IPS-18a (cell line): Measurements from ENCODE around the gene ABCA13.
"Not testable (repeated sequence)": the region's sequence is repeated elsewhere in the genome, so short reads cannot be mapped to it uniquely, and the experiment has no call there.

Experiments
- H3K27ac ChIP-seq: one replicate; pipeline ENCODE4 v1.5.1; 2013; ENCODE audit warnings: low read length
- H3K27me3 ChIP-seq: one replicate; pipeline ENCODE4 v1.6.1; 2013; ENCODE audit warnings: mild to moderate bottlenecking, low read length; ENCODE audit not compliant: control insufficient read depth, insufficient read depth
- H3K36me3 ChIP-seq: one replicate; pipeline ENCODE4 v1.6.1; 2013; ENCODE audit warnings: low read depth, low read length; ENCODE audit not compliant: control insufficient read depth
- H3K4me1 ChIP-seq: one replicate; pipeline ENCODE4 v1.6.1; 2013; ENCODE audit warnings: low read depth, low read length; ENCODE audit not compliant: control insufficient read depth
- H3K4me3 ChIP-seq: one replicate; pipeline ENCODE4 v1.5.1; 2013; ENCODE audit warnings: low read length
- H3K9ac ChIP-seq: one replicate; pipeline ENCODE4 v1.6.1; 2013; ENCODE audit warnings: mild to moderate bottlenecking, low read length, moderate library complexity
- H3K9me3 ChIP-seq: one replicate; pipeline ENCODE4 v1.6.1; 2013; ENCODE audit warnings: low read depth, low read length; ENCODE audit not compliant: control insufficient read depth

The ABCA13 gene

DNA sequence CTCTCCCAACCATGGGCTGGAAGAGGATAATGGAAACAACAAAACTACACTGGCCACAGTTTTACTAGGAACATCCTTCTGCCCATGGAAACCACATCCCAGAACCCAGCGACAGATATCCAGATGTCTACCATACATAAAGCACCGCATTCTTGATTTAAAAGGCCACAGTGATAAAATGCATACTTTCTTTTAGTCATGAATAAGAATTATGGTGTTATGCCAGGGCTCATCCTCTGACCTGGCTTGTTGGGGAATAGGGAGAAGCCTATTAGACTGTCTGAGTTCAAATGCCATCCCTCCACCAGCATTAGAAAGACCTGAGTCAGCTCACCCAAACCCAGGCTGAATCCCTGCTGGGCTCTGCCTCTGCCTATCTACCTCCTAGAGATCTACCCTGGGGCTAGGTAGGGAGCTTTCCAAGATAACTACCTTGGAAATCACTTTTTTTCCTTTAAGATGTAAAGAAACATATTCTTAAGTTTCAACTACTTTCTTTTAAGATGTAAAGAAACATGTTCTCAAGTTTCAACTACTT is 5.2 kb downstream of the ABCA13 start:
- Histone ChIP-seq H3K27ac (no peak overlapping the region), H3K4me3 (no peak overlapping the region), H3K27me3 (no peaks in the 10 kb centered on the region), H3K9me3 (no peaks in the 10 kb centered on the region), H3K4me1 (peaks cover 13% of the 10 kb centered on the region), H3K36me3 (no peaks in the 10 kb centered on the region), H3K9ac (no peak overlapping the region)

DNA sequence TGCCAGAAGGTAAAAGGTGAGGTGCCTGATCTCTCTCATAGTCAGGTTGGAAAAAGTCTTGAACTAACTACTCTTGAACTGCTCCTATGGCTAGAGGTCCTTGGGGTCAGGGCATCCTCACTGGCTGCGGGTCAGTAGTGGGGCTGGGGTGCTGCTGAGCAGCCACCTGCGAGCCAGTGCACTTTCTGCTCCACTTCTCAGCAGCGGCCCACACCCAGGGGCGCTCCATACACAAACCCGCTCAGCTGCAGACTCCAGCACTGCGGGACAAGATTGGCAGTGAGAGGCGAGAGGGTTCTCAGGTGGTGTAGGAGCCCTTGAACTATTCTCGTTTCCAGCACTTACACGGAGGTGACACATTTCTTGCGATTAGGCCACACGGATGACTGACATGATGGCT is 6.0 kb downstream of the ABCA13 start:
- Histone ChIP-seq H3K4me3 (no peak overlapping the region), H3K9me3 (no peaks in the 10 kb centered on the region), H3K27me3 (no peaks in the 10 kb centered on the region), H3K27ac (no peak overlapping the region), H3K4me1 (peaks cover 14% of the 10 kb centered on the region), H3K36me3 (no peaks in the 10 kb centered on the region), H3K9ac (no peak overlapping the region)

DNA sequence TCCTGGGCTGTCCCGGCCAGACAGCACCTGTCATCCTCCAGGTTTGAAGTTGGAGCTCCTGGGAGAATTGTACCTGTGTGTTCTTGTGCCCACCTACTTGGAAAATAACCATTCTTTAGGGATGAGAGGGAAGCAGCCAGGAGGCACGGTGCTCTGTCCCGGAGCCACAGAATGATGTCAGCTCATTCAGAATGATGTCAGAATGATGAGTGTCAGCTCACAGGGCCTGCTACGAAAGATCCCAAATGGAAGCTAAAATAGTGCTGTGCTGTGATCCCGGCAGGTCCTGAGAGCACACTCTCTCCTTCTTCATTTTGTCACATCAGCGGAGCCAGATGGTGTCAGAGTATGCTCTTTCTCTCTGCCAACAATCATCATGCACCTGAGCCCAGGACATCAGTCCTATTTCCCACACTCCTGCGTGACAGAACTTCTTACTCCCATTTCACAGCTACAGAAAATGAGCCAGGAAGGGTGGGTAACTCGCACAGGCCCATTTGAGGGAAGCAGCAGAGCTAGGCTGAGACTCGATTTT is 8.3 kb downstream of the ABCA13 start:
- no peaks in the 10 kb centered on the region for H3K27me3 ChIP-seq
- H3K9ac ChIP-seq = no peak overlapping the region
- H3K9me3 ChIP-seq = no peaks in the 10 kb centered on the region
- H3K27ac ChIP-seq = no peak overlapping the region
- H3K36me3 ChIP-seq = no peaks in the 10 kb centered on the region
- peaks cover 30% of the 10 kb centered on the region for H3K4me1 ChIP-seq
- H3K4me3 ChIP-seq = no peak overlapping the region

DNA sequence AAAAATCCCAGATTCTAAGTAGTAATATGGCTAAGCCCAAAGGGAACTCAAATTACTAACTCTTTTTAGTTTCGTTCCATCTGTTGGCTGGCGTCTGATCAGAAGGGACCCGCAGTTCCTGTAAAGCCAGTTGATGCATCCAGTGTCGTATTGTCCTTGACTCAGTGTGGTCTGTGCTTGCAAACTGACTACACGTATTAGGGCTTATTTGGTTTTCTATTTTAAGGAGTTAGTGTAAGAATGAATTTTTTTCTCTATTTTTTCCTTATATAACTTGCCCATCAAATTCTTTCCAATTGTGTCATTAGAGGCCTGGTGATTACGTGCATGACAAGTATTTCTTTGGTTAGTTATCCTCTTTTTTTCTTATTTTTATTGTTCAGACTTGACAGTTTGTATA is 9.7 kb downstream of the ABCA13 start:
- H3K4me3 ChIP-seq = no peak overlapping the region
- no peak overlapping the region for H3K27ac ChIP-seq

DNA sequence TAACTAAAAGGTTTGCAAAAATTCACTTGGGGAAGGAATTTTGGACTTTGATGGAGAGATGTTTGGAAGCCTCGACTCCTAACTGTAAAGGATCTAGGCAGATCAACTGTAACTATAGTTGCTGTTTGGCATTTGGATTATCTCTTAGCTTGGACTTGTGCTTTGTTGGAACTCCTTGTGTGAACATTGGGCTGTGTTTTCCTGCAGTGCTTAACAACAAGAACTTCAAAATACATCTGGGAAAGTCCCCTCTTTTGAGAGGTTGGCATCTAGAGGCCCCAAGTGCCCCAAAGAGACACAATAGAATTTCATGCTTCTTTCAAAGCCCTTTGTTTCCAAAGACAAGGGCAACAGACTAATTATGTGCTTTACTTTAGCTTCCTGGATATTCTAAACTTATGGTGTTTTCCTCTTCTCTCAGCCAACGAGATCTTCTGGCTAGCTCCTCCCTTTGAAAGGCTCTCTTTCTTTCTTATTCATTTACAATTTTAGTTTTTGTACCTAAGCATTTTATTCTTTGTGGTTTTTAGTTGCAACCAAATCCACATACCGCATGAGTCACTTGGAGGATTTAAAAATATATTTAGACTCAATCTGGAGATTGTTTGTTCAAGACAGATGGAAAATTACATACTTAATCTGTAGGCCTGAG is 11.6 kb downstream of the ABCA13 start:
- Histone ChIP-seq H3K9ac (no peak overlapping the region), H3K27ac (peak overlapping the region; percentile 15), H3K9me3 (peaks cover 8% of the 10 kb centered on the region), H3K27me3 (no peaks in the 10 kb centered on the region), H3K36me3 (no peaks in the 10 kb centered on the region), H3K4me1 (peaks cover 20% of the 10 kb centered on the region), H3K4me3 (no peak overlapping the region)

More for the DNA sequence above, 9.7 kb downstream of the ABCA13 start:
- Histone ChIP-seq H3K27me3 (no peaks in the 10 kb centered on the region), H3K9me3 (no peaks in the 10 kb centered on the region), H3K9ac (no peak overlapping the region), H3K36me3 (no peaks in the 10 kb centered on the region), H3K4me1 (peaks cover 30% of the 10 kb centered on the region)

DNA sequence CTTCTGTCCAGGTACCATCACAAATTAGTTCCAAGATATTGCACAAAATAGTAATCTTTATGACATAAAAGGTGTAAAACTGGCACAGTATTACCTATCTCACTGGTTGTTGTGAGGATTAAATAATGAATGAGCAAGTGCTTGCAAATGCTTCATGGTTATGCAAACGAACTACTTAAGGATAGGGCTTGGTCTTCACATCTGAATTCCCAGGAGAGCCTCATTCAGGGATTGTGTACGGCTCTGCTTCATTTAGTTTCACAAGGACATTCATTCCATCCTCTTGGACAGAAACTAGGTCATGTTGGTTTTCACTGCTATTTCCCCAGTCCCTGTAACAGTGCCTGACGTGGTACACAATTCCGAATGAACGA is 12.1 kb downstream of the ABCA13 start:
- H3K9ac ChIP-seq = no peak overlapping the region
- no peaks in the 10 kb centered on the region for H3K36me3 ChIP-seq
- no peak overlapping the region for H3K4me3 ChIP-seq
- peaks cover 12% of the 10 kb centered on the region for H3K9me3 ChIP-seq
- H3K27me3 ChIP-seq = no peaks in the 10 kb centered on the region
- H3K27ac ChIP-seq = no peak overlapping the region
- H3K4me1 ChIP-seq = peaks cover 20% of the 10 kb centered on the region

DNA sequence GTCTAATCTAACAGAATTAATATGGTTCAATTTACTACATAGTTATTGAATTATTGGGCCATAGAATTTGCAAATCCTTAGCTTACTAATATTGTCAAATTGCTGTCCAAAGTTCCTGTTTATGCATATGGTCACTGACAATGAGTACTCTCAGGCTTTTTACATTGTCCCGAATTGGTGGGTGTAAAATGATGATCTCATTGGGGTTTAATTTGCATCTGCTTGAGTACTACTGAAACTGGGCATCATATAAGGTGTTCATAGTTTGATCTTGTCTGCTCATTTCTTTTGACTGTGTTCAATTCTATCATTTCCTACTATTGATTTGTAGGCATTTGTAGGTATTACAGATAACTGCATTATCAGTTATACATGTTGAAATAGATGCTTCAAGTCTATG is 12.7 kb downstream of the ABCA13 start:
- Histone ChIP-seq H3K36me3 (no peaks in the 10 kb centered on the region), H3K4me3 (no peak overlapping the region), H3K27ac (no peak overlapping the region), H3K4me1 (peaks cover 19% of the 10 kb centered on the region), H3K9me3 (peaks cover 12% of the 10 kb centered on the region), H3K27me3 (no peaks in the 10 kb centered on the region), H3K9ac (no peak overlapping the region)

DNA sequence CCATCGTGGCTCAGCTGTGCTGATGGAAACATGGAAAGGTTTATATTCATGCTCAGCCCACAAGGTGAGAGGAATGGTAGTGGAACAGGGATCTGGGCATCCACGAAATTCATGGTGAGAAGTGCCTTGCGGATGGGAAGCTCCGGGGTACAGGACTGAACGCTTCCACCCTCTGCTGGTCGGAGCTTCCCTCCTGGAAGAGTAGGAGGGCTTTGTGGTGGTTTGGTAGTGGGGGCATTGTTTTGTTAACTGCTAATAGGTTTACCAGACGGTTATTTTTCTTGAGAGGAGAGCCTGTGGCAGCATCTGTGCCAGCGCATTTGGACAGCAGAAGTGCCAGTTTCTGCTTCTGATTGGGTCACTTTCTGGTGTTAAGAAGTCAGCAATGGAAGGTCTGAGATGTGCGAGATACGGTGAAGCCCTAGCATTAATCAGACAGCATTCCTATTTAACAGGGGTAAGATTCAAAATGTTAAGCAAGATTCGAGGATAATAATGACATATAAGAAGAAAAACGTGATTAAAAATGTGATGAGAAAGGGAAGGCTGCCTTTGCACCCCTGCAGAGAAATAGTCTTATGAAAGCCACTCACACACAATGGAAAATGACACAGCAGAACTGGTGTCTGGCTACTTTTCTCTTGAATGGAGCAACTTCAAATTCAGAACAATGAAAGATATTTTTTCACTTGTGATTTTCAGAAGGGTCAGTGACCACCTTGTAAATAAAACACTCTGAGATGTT is 17.7 kb downstream of the ABCA13 start:
- no peak overlapping the region for H3K9ac ChIP-seq
- H3K4me3 ChIP-seq = no peak overlapping the region
- no peaks in the 10 kb centered on the region for H3K27me3 ChIP-seq
- H3K4me1 ChIP-seq = no peaks in the 10 kb centered on the region
- H3K27ac ChIP-seq = no peak overlapping the region
- no peaks in the 10 kb centered on the region for H3K36me3 ChIP-seq
- peaks cover 12% of the 10 kb centered on the region for H3K9me3 ChIP-seq

DNA sequence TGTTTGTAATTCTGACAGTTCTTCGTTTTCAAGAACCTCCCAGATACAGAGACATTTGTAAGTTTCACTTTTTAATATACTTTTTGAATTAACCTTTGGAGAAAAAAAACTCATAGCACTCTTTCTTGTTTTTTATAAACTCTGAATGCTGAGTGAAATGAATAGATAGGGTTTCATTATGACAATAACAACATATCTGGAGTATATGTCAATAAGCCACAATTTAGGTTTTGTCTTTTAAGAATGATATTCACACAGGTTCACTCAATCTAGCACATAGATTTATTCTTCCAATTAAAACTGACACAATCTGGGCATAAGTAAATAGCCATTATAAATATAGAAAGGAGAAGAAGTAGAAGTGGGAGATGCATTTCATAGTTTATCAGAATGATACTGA is 21.7 kb downstream of the ABCA13 start:
- H3K4me1 ChIP-seq = no peaks in the 10 kb centered on the region
- no peaks in the 10 kb centered on the region for H3K27me3 ChIP-seq
- H3K27ac ChIP-seq = no peak overlapping the region
- no peak overlapping the region for H3K4me3 ChIP-seq
- no peak overlapping the region for H3K9ac ChIP-seq
- no peaks in the 10 kb centered on the region for H3K36me3 ChIP-seq
- peaks cover 3% of the 10 kb centered on the region for H3K9me3 ChIP-seq

DNA sequence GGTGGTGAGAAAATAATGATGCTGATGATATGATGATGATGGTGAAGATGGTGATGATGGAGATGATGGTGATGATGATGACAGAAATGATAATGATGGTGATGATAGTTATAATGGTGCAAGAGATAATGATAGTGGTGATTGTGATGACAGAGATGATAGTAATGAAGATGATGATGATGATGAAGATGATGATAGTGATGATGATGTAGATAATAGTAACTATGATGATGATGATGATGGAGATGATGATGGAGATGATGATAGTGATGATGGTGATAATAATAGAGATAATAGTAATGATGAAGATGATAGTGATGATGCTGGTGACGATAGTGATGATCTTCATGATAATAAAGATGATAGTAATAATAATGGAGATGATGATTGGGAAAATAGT is 22.2 kb downstream of the ABCA13 start:
- no peaks in the 10 kb centered on the region for H3K9me3 ChIP-seq
- H3K27ac ChIP-seq = no peak overlapping the region
- no peaks in the 10 kb centered on the region for H3K27me3 ChIP-seq
- H3K9ac ChIP-seq = no peak overlapping the region
- no peak overlapping the region for H3K4me3 ChIP-seq
- no peaks in the 10 kb centered on the region for H3K4me1 ChIP-seq
- no peaks in the 10 kb centered on the region for H3K36me3 ChIP-seq

DNA sequence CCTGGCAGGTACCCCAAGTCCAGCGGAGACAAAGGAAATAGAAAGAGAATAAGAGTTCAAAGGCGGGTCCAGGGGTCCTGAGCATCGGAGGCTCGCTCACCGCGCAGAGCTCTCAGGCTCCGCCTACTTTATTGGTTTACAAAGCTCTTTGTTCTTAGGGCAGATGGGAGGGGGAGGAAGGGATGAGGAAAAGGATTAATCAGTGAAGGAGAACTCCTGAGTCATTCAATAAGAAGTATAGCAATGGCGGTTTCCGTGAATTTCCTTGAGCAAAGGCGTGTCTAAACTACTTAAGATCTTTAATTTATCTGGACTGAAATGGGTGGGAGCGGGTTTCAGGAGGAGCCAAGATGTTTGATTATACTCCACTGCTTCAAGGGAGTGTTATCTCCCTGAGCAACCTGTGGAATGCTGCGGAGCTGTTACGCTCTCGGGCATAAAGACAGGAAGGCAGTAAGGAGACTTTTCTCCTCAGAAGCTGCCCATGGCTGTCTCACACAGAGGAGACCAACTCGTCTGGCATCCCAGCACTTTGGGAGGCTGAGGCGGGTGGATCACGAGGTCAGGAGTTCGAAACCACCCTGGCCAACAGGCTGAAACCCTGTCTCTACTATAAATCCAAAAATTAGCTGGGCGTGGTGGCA is 29.8 kb downstream of the ABCA13 start:
- not testable (repeated sequence) for H3K9ac ChIP-seq, H3K4me1 ChIP-seq, H3K27me3 ChIP-seq, H3K36me3 ChIP-seq, H3K9me3 ChIP-seq, H3K4me3 ChIP-seq, H3K27ac ChIP-seq
